IMR-90 (cell line): ENCODE measurements around the gene SH2D5. TPM values are rescaled to one million over a fixed set of nuclear protein-coding genes. Genes with fewer than 3 reads are reported as not detected.

Experiments
- ATAC-seq: fragments of 200-7000 bp; cut with Tn5 transposase; 2 replicates; pipeline ENCODE4 v1.9.1; 2020; ENCODE audit warnings: low read depth, mild to moderate bottlenecking, moderate library complexity
- BruUV-seq: library from RNA; stranded (reverse); fragments of 400-500 nt; replicated peaks from 2 replicates; lab custom pipeline; 2021; lab: Mats Ljungman, UMichigan
- CTCF ChIA-PET: fragments of 300-600 bp; formaldehyde crosslinking; extraction: SDS; loops from one replicate; lab custom pipeline; 2021; ENCODE audit warnings: antibody characterized with exemption; lab: Yijun Ruan, JAX
- POLR2A ChIA-PET: fragments of 300-600 bp; sonication (Branson Sonifier 250); formaldehyde crosslinking; loops from one replicate; lab custom pipeline; 2022; ENCODE audit warnings: antibody characterized with exemption; ENCODE audit not compliant: unreplicated experiment; lab: Charles Lee
- DNase-seq: peaks from one replicate; pipeline ENCODE4 v3.0.0; 2013
- H2AFZ ChIP-seq: replicated peaks from 2 replicates; pipeline ENCODE3; 2013; ENCODE audit warnings: low read length, mild to moderate bottlenecking; ENCODE audit not compliant: poor library complexity
- H2AK5ac ChIP-seq: 2 replicates; pipeline ENCODE4 v1.6.1; 2013; ENCODE audit warnings: low read depth, low read length, inconsistent platforms
- H2AK9ac ChIP-seq: replicated peaks from 2 replicates; pipeline ENCODE3; 2013; ENCODE audit warnings: mild to moderate bottlenecking, low read depth, low read length, moderate library complexity; ENCODE audit not compliant: poor library complexity
- H2BK120ac ChIP-seq: 2 replicates; pipeline ENCODE4 v1.6.1; 2013; ENCODE audit warnings: low read depth, low read length, inconsistent platforms
- H2BK15ac ChIP-seq: 3 replicates; pipeline ENCODE4 v1.6.1; 2013; ENCODE audit warnings: low read depth, low read length, inconsistent platforms
- H2BK20ac ChIP-seq: 2 replicates; pipeline ENCODE4 v1.6.1; 2013; ENCODE audit warnings: low read depth, mild to moderate bottlenecking, inconsistent platforms, low read length, moderate library complexity
- H2BK5ac ChIP-seq: 2 replicates; pipeline ENCODE4 v1.6.1; 2013; ENCODE audit warnings: mild to moderate bottlenecking, low read depth, low read length, inconsistent platforms; ENCODE audit not compliant: poor library complexity, severe bottlenecking
- H3K14ac ChIP-seq: replicated peaks from 2 replicates; pipeline ENCODE4 v1.6.1; 2013; ENCODE audit warnings: low read depth, low read length, inconsistent platforms
- H3K18ac ChIP-seq: 2 replicates; pipeline ENCODE4 v1.6.1; 2013; ENCODE audit warnings: low read depth, low read length, control low read depth
- H3K23ac ChIP-seq: 2 replicates; pipeline ENCODE4 v1.6.1; 2013; ENCODE audit warnings: low read depth, low read length, inconsistent platforms
- H3K27ac ChIP-seq: 2 replicates; pipeline ENCODE4 v1.5.1; 2013; ENCODE audit warnings: mild to moderate bottlenecking, control low read depth, low read length; ENCODE audit not compliant: insufficient read depth
- H3K27me3 ChIP-seq: 2 replicates; pipeline ENCODE4 v1.6.1; 2013; ENCODE audit warnings: low read length; ENCODE audit not compliant: control insufficient read depth, insufficient read depth
- H3K36me3 ChIP-seq: 2 replicates; pipeline ENCODE4 v1.6.1; 2013; ENCODE audit warnings: low read length, mixed read lengths; ENCODE audit not compliant: control insufficient read depth, insufficient read depth
- H3K4ac ChIP-seq: 2 replicates; pipeline ENCODE4 v1.6.1; 2013; ENCODE audit warnings: low read depth, low read length, inconsistent platforms
- H3K4me1 ChIP-seq: 2 replicates; pipeline ENCODE4 v1.6.1; 2013; ENCODE audit warnings: low read length, mixed read lengths; ENCODE audit not compliant: control insufficient read depth, insufficient read depth
- H3K4me2 ChIP-seq: 2 replicates; pipeline ENCODE4 v1.6.1; 2013; ENCODE audit warnings: low read depth, mild to moderate bottlenecking, control low read depth, low read length, moderate library complexity
- H3K4me3 ChIP-seq: 2 replicates; pipeline ENCODE4 v1.5.1; 2013; ENCODE audit warnings: low read depth, mild to moderate bottlenecking, control low read depth, low read length, moderate library complexity; ENCODE audit not compliant: insufficient read depth
- H3K56ac ChIP-seq: 2 replicates; pipeline ENCODE4 v1.6.1; 2013; ENCODE audit warnings: low read length, inconsistent platforms; ENCODE audit not compliant: insufficient read depth; ENCODE audit errors: extremely low read depth
- H3K79me1 ChIP-seq, 2 experiments: 2 replicates each; pipeline ENCODE4 v1.6.1; 2013; ENCODE audit warnings: low read length in 2 of 2, inconsistent platforms in 1 of 2, low read depth in 1 of 2
- H3K9ac ChIP-seq: 2 replicates; pipeline ENCODE4 v1.6.1; 2013; ENCODE audit warnings: low read depth, low read length, control low read depth
- H3K9me1 ChIP-seq: 2 replicates; pipeline ENCODE4 v1.6.1; 2013; ENCODE audit warnings: low read length, inconsistent platforms; ENCODE audit not compliant: insufficient read depth
- H3K9me3 ChIP-seq: 2 replicates; pipeline ENCODE4 v1.6.1; 2013; ENCODE audit warnings: low read length; ENCODE audit not compliant: control insufficient read depth, insufficient read depth
- H4K20me1 ChIP-seq: 2 replicates; pipeline ENCODE4 v1.6.1; 2013; ENCODE audit warnings: low read length, inconsistent platforms; ENCODE audit not compliant: insufficient read depth
- H4K5ac ChIP-seq: 2 replicates; pipeline ENCODE4 v1.6.1; 2013; ENCODE audit warnings: mild to moderate bottlenecking, low read depth, low read length, control low read depth
- H4K8ac ChIP-seq, 2 experiments: 2 replicates each; pipeline ENCODE4 v1.6.1; 2013; ENCODE audit warnings: low read depth in 2 of 2, low read length in 2 of 2, control low read depth in 1 of 2, inconsistent platforms in 1 of 2
- H4K91ac ChIP-seq: 2 replicates; pipeline ENCODE4 v1.6.1; 2013; ENCODE audit warnings: low read depth, low read length, inconsistent platforms; ENCODE audit not compliant: insufficient read depth
- BHLHE40 ChIP-seq: fragments of 150-350 bp; IDR thresholded peaks from 2 replicates; pipeline ENCODE4 v1.6.1; 2016; ENCODE audit warnings: mild to moderate bottlenecking, low read depth, low read length
- CEBPB ChIP-seq: IDR thresholded peaks from 2 replicates; pipeline ENCODE4 v1.6.1; 2012; ENCODE audit warnings: low read depth, low read length, improper control_type of control experiment
- CHD1 ChIP-seq: IDR thresholded peaks from 2 replicates; pipeline ENCODE4 v1.6.1; 2012; ENCODE audit warnings: low read depth, low read length, improper control_type of control experiment
- FOS ChIP-seq: fragments of 150-350 bp; IDR thresholded peaks from 2 replicates; pipeline ENCODE4 v1.6.1; 2016; ENCODE audit warnings: low read depth, low read length
- MAFK ChIP-seq: IDR thresholded peaks from 2 replicates; pipeline ENCODE4 v1.6.1; 2012; ENCODE audit warnings: low read depth, low read length, improper control_type of control experiment
- MAZ ChIP-seq: IDR thresholded peaks from 2 replicates; pipeline ENCODE4 v1.6.1; 2012; ENCODE audit warnings: low read depth, mild to moderate bottlenecking, low read length, improper control_type of control experiment, moderate library complexity, borderline replicate concordance
- MXI1 ChIP-seq: IDR thresholded peaks from 2 replicates; pipeline ENCODE4 v1.6.1; 2012; ENCODE audit warnings: low read depth, mild to moderate bottlenecking, low read length, moderate library complexity, borderline replicate concordance
- NFE2L2 ChIP-seq: fragments of 150-350 bp; IDR thresholded peaks from 2 replicates; pipeline ENCODE4 v1.6.1; 2016; ENCODE audit warnings: low read depth, mild to moderate bottlenecking, low read length
- RCOR1 ChIP-seq: IDR thresholded peaks from 2 replicates; pipeline ENCODE4 v1.6.1; 2012; ENCODE audit warnings: mild to moderate bottlenecking, low read length, improper control_type of control experiment; ENCODE audit not compliant: insufficient replicate concordance
- WGBS, 2 experiments: methylation state at CpG; one replicate each; pipeline versions ENCODE4 v1.1.5 to v1.1.7; 2013; ENCODE audit warnings: missing lambda C conversion rate in 2 of 2; ENCODE audit not compliant: insufficient read length in 1 of 2; ENCODE audit errors: extremely low coverage in 2 of 2; 5-methylcytosine and 5-hydroxymethylcytosine counted together
- dilution Hi-C: fragments of 300-500 bp; cut with HindIII; formaldehyde crosslinking; loops from one replicate; pipeline ENCODE4 v1.14.3; 2018; ENCODE audit warnings: low sequenced_read_pairs; ENCODE audit not compliant: unreplicated experiment
- in situ Hi-C: fragments of 300-500 bp; cut with MboI; formaldehyde crosslinking; loops from 3 replicates; pipeline ENCODE4 v1.14.3; 2019; ENCODE audit warnings: low sequenced_read_pairs, inconsistent platforms, mixed read lengths
- intact Hi-C: fragments of 100-400 bp; cut with micrococcal nuclease; formaldehyde crosslinking; loops from 2 replicates; pipeline ENCODE4 v1.10.0; 2022
- polyA plus RNA-seq, 3 experiments: library from polyadenylated mRNA; depleted of rRNA; stranded (reverse); fragments of >200 nt; gene quantifications; 2 replicates each; pipeline ENCODE4 v1.2.3, GENCODE V29; 2012; ENCODE audit warnings: low replicate concordance in 1 of 3
- total RNA-seq: library from RNA; depleted of rRNA; stranded (reverse); fragments of >200 nt; gene quantifications from 2 replicates; pipeline ENCODE4 v1.2.3, GENCODE V29; 2012

SH2D5 gene
- total and polyA plus RNA-seq, 2 of the 4 experiments (the other 2 are of a cell fraction): 7.2 to 14.4 TPM

GRCh38 chr1:20708057-20708456, 24.4 kb downstream of the SH2D5 start:
- H2BK20ac ChIP-seq: no peak overlapping the region
- peak overlapping the region; percentile 60 for H2AFZ ChIP-seq
- no peak overlapping the region for H3K27ac ChIP-seq
- H3K14ac ChIP-seq: no peak overlapping the region
- no peak overlapping the region for H3K23ac ChIP-seq
- WGBS, 2 experiments: no CpG with 5 or more reads among the region's 6 CpGs
- H3K9me3 ChIP-seq: no peaks in the 10 kb centered on the region
- no peak overlapping the region for H2BK15ac ChIP-seq
- no peaks in the 10 kb centered on the region for H3K4me1 ChIP-seq
- no peak overlapping the region for H3K4me3 ChIP-seq
- no peak overlapping the region for H2AK9ac ChIP-seq
- no peak overlapping the region for H4K91ac ChIP-seq
- no peaks in the 10 kb centered on the region for H3K9me1 ChIP-seq
- H4K5ac ChIP-seq: no peak overlapping the region
- intact Hi-C loops (no loop called here), dilution Hi-C loops (no loop called here), in situ Hi-C loops (no loop called here)
- no peaks in the 10 kb centered on the region for H3K27me3 ChIP-seq
- no peak overlapping the region for H3K4me2 ChIP-seq
- H3K9ac ChIP-seq: no peak overlapping the region
- no peak overlapping the region for H2AK5ac ChIP-seq
- BruUV-seq: no TSS peak
- H3K4ac ChIP-seq: no peak overlapping the region
- H3K18ac ChIP-seq: no peak overlapping the region
- no peaks in the 10 kb centered on the region for H3K36me3 ChIP-seq
- H4K8ac ChIP-seq: no peak overlapping the region
- no peak overlapping the region for H2BK5ac ChIP-seq
- TF ChIP-seq CHD1 (no peak), NFE2L2 (no peak), MXI1 (no peak), MAZ (no peak), BHLHE40 (no peak), CEBPB (no peak), RCOR1 (no peak), FOS (no peak), MAFK (no peak)
- H3K79me1 ChIP-seq: no peaks in the 10 kb centered on the region
- no peaks in the 10 kb centered on the region; the same call in 1 of the 2 replicates for H4K20me1 ChIP-seq
- DNase-seq (no peak), ATAC-seq (no peak)
- POLR2A ChIA-PET: no interaction called here
- no peak overlapping the region for H2BK120ac ChIP-seq
- H3K56ac ChIP-seq: no peak overlapping the region
- CTCF ChIA-PET: no interaction called here
